AG09309 (cell line): ENCODE measurements around the gene OBSCN.

ENCODE experiments used
- DNase-seq: peaks from one replicate; pipeline ENCODE4 v3.0.0-alpha.2; 2010; ENCODE audit warnings: low read depth
- H3K4me3 ChIP-seq: 2 replicates; pipeline ENCODE4 v1.5.1; 2011; ENCODE audit warnings: mild to moderate bottlenecking, low read depth, low read length, moderate library complexity; ENCODE audit not compliant: control insufficient read depth
- TF ChIP-seq, protein P1 (sequence below): IDR thresholded peaks from 2 replicates; pipeline ENCODE4 v1.5.1; 2011; ENCODE audit warnings: mild to moderate bottlenecking, low read depth, low read length, inconsistent platforms; ENCODE audit not compliant: insufficient read depth, control insufficient read depth; ENCODE audit errors: missing control alignments

OBSCN gene

DNA sequence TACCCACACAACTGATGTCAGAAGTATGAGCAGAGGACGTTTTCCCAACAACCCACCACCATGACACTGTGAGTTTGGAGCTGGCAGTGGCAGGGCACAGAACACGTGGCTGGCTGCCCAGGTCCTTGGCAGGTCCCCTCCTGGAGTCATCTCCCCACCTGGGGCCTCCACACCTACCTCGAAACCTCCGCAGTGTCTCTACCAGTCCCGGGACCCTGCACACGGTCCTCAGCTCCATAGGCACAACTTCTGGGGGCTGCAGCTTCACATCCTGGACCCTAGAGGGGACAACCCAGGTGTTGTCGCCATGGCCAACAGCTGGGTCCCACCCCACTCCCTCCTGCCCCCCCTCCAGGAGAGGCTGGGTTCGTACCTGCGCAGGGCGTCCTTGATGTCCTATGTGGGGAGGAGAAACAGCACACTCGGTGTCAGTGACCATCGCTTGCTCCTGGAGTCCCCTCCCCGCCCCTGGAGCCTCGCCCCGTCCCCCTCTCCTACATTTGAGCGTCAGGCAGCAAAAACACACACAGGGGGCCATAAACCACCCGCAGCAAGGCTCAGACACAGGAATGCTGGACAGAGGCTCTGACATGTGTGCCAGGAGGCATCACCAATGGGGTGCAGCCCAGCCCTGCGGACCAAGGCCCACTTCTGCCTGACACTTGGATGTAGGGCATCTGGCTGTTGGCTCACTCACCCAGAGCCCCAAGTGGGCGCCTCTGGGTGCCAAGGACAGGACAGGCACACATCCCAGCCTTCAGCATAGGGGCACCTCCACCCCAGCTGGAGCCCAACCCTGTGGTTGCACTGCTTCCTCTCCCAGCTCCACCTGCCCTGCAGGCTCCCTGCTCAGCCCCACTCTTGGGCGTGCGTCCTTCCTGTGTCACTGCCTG, 189.2 kb downstream of the OBSCN start:
- no peak for DNase-seq
- TF ChIP-seq, protein P1, sequence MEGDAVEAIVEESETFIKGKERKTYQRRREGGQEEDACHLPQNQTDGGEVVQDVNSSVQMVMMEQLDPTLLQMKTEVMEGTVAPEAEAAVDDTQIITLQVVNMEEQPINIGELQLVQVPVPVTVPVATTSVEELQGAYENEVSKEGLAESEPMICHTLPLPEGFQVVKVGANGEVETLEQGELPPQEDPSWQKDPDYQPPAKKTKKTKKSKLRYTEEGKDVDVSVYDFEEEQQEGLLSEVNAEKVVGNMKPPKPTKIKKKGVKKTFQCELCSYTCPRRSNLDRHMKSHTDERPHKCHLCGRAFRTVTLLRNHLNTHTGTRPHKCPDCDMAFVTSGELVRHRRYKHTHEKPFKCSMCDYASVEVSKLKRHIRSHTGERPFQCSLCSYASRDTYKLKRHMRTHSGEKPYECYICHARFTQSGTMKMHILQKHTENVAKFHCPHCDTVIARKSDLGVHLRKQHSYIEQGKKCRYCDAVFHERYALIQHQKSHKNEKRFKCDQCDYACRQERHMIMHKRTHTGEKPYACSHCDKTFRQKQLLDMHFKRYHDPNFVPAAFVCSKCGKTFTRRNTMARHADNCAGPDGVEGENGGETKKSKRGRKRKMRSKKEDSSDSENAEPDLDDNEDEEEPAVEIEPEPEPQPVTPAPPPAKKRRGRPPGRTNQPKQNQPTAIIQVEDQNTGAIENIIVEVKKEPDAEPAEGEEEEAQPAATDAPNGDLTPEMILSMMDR: no peak
- no peak overlapping the region for H3K4me3 ChIP-seq

DNA sequence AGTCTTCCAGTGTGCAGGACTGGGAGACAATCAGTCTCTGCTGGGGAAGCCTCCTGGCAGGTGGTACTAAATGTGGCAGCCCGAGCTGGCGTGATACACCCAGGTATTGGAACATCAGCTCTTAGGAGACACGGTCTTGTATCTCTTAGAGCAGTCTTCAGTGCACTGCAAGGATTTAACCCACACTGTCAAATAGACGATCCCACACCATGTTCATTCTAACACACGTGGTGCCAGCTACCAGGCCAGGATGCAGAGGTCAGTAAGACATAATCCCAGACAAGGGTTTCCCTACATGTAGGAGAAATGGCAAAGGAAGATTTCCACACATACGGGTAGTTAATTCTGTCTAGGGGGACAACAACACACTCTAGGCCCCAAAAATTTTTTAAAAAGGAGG, 190.1 kb downstream of the OBSCN start:
- TF ChIP-seq, protein P1: no peak
- no peak for DNase-seq
- no peak overlapping the region for H3K4me3 ChIP-seq

DNA sequence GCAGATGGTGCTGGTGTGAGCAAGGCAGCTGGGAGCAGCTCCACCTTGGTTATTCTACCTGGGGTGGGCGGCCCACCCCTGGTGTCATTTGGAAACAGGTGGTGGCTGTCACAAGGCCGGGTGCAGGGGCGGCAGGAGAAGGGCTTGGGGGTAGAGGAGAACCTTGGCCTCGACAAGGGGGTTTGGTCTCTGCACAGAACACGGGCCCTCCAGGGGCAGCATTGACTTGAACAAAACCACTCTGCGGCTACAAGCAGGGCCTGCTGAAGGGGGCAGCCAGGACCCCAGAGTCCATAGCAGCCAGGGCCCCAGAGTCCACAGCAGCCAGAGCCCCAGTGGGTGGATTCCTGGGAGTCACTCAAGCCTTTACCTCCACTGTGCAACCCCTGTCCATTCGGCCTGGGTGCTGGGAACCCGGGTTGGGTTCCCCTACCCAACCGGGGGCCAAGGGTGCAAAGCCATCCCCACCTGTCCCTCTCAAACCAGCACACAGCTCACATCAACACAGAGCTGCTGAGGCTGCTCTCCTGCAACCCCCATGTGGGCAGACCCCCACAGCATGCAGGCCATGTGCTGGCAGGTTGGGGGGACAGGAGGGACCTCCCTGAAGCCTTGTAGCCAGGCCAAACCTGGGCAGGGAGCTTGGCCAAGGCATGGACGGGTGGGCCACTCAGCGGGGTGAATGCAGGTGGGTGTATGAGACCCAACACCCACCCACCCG, 191.1 kb downstream of the OBSCN start:
- DNase-seq: no peak
- no peak overlapping the region for H3K4me3 ChIP-seq
- TF ChIP-seq, protein P1: no peak

DNA sequence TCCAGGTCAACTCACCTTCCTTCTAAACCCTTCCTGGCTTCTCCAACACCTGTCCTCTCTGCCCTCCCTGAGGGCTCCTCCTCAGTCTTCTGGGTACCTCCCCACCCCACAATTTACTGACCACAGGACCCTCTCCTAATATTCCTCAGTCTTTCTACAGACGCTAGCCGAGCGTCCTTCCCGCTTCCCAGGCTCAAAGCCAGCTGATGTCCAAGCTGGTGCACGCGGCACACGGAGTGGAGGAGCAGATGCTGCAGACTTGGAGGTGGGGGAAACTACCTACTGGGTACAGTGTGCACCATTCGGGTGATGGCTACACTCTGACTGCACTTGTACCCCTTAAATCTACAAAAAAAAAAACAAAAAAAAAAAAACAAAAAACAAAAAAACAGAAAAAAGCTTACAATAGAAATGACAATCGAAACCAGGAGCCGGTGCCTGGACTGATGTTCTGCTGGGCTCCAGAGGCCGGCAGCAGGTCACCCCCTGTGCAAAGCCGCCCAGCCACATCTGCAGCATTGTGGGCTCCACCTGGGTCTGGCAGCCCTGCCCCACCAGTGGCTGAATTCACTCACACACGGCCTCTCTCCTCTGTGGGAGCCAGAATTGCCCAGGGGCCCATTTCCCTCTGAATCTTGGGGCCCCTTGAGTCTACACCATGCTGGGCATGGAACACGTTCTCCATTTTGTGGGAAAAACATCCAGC, 191.8 kb downstream of the OBSCN start:
- no peak overlapping the region for H3K4me3 ChIP-seq
- TF ChIP-seq, protein P1: no peak
- no peak for DNase-seq

DNA sequence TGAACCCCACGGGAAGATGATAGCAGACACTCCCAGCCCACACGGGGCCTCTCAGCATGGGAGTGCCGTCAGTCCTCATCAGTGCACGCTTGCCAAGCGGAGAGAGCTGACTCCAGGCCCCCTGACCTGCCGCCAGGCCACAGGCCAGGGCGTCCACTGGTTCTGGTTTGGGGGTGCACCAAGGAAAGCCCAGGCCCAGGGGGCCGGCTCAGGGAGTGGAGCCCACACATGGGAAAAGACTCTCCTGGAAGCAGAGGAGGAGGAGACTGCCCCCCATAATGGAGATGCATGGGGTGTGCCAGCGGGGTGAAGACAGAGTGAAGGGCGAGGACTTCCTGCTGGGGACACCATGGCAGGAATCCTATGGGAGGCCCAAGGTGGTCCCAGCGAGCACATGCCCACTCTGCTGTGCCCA, 192.4 kb downstream of the OBSCN start:
- DNase-seq: no peak
- TF ChIP-seq, protein P1: no peak
- no peak overlapping the region for H3K4me3 ChIP-seq

DNA sequence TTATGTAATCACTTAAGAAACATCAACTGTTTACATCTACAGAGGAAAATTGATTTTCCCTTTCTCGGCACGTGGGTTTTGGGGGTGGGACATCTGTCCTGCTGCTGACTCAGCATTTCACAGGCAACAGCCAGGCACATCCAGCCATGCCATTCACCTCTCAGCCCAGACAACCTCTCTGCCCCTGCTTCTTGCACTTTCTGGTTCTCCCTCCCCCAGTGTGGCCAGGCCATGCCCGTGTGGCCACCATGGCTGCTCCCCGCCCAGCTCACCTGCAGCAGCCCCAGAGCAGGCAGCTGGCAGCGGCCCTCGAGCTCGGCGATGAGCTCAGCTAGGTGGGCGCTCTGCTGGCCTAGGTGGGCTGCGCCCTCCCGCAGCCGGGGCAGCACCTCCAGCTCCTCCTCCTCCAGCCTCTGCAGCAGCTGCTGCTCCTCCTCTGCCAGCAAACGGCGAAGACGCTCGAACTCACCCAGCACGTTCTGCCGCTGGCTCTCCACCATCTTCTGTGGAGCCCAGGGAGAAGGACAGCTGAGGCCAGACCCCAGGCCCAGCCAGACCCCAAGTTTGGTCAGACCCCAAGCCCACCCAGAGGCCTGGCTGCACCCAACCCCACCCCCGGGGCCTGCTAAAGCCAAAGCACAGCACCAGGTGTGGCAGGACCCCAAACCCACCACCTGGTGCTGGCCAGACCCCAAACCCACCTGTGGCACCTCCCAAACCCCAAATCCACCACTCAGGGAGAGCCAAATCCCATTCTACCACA, 193.0 kb downstream of the OBSCN start:
- DNase-seq: no peak
- TF ChIP-seq, protein P1: no peak
- H3K4me3 ChIP-seq: no peak overlapping the region
